Astrocyte of the spinal cord (primary cell): Measurements from ENCODE around the gene INO80B.

Source experiments
- DNase-seq: peaks from one replicate; pipeline ENCODE4 v3.0.0; 2011; ENCODE audit warnings: low read depth, low spot score
- H3K4me3 ChIP-seq: 2 replicates; pipeline ENCODE4 v1.5.1; 2011; ENCODE audit warnings: low read depth, mild to moderate bottlenecking, low read length, moderate library complexity
- in situ Hi-C: cut with HindIII; loops from 2 replicates; pipeline ENCODE4 v1.10.0; 2017; ENCODE audit warnings: low sequenced_read_pairs
- TF ChIP-seq, protein P1 (sequence below): IDR thresholded peaks from 2 replicates; pipeline ENCODE4 v1.5.1; 2012; ENCODE audit warnings: low read depth, mild to moderate bottlenecking, low read length, inconsistent platforms

The INO80B gene

DNA sequence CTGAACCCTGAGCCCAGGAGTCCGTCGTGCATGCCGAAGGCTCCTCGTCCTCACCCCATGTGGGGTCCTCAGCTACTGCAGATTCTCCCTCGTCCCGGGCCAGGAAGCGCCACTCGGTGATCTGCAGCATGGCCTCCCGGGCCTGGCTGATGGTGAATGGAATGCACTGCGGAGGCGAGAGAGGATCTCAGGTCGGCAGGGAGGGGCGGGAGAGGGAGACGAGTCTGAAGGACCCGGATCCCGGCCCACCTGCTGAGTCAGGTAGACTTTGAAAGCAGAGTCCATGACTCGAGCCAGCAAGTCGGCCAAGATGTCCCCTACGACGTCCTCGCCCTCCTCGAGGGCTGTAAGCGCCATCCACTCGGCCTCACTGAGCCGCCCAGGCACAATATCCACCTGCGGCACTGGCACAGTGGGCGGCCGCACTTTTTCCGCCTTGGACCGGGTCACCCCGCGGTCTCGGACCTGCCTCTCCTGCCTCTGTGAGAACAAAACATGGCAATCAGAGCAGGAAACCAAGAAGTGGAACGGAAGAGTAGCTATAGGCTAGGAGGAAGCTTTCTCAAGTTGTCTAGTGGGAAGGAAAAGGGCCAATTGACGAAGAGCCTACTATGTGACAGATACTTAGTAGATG, 39.0 kb upstream of the INO80B start:
- TF ChIP-seq, protein P1, sequence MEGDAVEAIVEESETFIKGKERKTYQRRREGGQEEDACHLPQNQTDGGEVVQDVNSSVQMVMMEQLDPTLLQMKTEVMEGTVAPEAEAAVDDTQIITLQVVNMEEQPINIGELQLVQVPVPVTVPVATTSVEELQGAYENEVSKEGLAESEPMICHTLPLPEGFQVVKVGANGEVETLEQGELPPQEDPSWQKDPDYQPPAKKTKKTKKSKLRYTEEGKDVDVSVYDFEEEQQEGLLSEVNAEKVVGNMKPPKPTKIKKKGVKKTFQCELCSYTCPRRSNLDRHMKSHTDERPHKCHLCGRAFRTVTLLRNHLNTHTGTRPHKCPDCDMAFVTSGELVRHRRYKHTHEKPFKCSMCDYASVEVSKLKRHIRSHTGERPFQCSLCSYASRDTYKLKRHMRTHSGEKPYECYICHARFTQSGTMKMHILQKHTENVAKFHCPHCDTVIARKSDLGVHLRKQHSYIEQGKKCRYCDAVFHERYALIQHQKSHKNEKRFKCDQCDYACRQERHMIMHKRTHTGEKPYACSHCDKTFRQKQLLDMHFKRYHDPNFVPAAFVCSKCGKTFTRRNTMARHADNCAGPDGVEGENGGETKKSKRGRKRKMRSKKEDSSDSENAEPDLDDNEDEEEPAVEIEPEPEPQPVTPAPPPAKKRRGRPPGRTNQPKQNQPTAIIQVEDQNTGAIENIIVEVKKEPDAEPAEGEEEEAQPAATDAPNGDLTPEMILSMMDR: no peak
- in situ Hi-C loops: no loop called here
- peak overlapping the region; percentile 43 for H3K4me3 ChIP-seq
- no peak for DNase-seq

DNA sequence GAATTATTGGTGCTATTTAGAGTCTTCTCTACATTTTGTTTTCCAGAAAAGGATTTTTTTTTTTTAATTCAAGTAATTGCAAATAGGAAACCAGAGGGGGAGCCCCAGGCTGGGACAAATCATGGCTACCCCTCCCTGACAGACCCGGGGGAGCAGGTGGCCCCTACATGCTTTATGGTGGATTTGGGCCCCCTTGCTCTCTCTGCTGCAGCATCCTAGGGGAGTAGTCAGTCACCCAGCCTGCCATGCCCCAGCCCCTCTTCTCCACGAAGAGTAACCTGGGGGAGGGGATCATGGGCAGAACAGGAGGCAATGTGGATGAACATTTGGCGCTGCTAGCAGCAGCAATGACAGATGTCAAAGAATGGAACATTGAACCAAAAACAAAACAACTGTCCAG, 38.1 kb upstream of the INO80B start:
- in situ Hi-C loops: no loop called here
- TF ChIP-seq, protein P1: no peak
- DNase-seq: no peak
- H3K4me3 ChIP-seq: no peak overlapping the region

DNA sequence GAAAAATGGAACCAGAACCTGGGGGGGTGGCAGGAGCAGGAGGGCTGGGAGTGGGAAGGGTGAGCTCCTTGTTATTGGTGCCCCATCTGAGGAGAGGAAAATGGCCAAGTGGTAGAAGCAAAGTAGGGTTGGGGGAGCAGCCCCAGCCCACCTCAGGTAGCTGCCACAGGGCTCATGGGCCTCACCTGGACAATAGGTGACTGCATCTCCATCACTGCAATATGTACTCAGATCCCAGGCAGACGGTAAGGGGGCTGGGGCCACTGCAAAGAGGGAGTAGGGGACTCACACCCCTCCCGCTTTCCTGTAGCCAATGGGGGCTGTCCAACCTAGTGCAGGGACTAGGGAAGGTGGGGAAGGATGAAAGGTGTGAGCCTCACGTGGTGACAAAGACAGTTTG, 37.7 kb upstream of the INO80B start:
- no peak for DNase-seq
- in situ Hi-C loops: no loop called here
- H3K4me3 ChIP-seq: no peak overlapping the region
- TF ChIP-seq, protein P1: no peak

DNA sequence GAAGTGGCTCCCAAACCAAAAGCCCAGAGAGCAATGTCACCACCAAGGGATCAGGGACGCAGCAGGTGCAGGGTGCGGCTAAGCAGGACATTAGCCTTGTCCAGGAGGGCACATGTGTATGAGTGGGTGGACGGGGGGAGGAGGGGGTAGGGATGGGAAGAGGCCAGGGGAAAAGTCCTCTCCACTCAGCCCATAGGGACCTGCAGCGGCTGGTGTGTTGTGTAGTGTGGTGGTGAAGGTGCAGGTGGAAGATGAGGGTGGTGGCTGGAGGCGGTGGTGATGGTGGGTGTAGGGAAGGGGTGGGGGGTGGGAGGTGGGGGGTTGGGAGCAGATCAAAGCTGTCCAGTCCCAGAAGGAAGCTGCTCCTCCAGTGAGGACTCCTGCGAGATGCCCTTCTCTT, 37.1 kb upstream of the INO80B start:
- TF ChIP-seq, protein P1: no peak
- in situ Hi-C loops: no loop called here
- H3K4me3 ChIP-seq: no peak overlapping the region
- no peak for DNase-seq

DNA sequence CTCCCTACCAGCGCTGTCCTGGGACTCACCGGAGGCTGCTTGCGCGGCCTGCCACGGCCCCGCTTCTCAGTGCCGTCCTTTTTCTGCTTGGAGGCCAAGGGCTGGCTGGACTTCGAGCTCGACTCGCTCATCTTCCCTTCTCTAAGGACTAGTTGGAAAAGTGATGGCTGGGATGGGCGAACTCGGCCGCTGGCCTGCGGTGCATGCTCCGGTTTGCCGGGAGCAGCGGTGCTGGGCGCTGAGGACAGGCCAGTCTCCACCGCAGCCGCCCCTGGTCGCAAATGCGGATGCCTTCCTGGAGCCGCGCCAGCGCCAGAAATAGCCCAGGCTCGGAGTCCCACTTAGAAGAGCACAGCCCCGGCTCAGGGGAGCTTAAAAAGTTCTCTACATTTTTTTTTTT, 36.6 kb upstream of the INO80B start:
- in situ Hi-C loops: no loop called here
- DNase-seq: no peak
- H3K4me3 ChIP-seq: no peak overlapping the region
- TF ChIP-seq, protein P1: no peak

DNA sequence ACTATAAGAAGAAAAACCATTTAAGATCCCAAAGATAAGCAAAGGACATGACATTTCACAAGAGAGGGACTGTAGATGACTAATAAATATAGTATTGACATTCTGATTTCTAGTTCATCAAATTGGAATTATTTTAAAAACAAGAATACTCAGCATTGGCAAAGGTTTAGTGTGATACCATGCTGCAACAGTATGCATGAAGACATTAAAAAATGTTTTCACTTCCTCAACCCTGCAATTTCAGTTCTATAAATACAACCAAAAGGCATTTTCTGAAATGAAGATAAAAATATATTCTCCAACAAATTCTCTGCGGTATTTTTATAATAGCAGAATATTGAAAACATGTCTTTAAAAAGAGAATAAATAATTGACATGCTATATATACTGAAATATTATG, 35.5 kb upstream of the INO80B start:
- in situ Hi-C loops: no loop called here
- H3K4me3 ChIP-seq: no peak overlapping the region
- DNase-seq: no peak
- TF ChIP-seq, protein P1: no peak
